ENCODE measurements around the gene SPATA46.
"Not testable (repeated sequence)": the region's sequence is repeated elsewhere in the genome, so short reads cannot be mapped to it uniquely, and the experiment has no call there.

The SPATA46 gene

GRCh38 chr1:162357681-162358266 is 18.9 kb downstream of the SPATA46 start:
- DNase-seq (ENCODE audit: low read depth) = peak; percentile 72

- DNase-seq (ENCODE audit: low read depth) = no peak
Measured at GRCh38 chr1:162353702-162354101, 23.0 kb downstream of the SPATA46 start.

GRCh38 chr1:162353078-162353477 is 23.6 kb downstream of the SPATA46 start:
- DNase-seq (ENCODE audit: low read depth) = no peak

GRCh38 chr1:162351874-162352273 is 24.8 kb downstream of the SPATA46 start:
- DNase-seq (ENCODE audit: low read depth) = not testable (repeated sequence)

- DNase-seq (ENCODE audit: low read depth) = no peak
Measured at GRCh38 chr1:162351246-162351842, 25.3 kb downstream of the SPATA46 start.

- DNase-seq (ENCODE audit: low read depth) = peak; percentile 85
Measured at GRCh38 chr1:162349635-162350330, 26.9 kb downstream of the SPATA46 start.

GRCh38 chr1:162347281-162347680 is 29.4 kb downstream of the SPATA46 start:
- no peak for DNase-seq (ENCODE audit: low read depth)

- no peak for DNase-seq (ENCODE audit: low read depth)
Measured at GRCh38 chr1:162343470-162343869, 33.2 kb downstream of the SPATA46 start.

- DNase-seq (ENCODE audit: low read depth) = no peak
Measured at GRCh38 chr1:162342452-162342983, 34.1 kb downstream of the SPATA46 start.

GRCh38 chr1:162336621-162337285 is 39.9 kb downstream of the SPATA46 start:
- no peak for DNase-seq (ENCODE audit: low read depth)

GRCh38 chr1:162335126-162335525 is 41.5 kb downstream of the SPATA46 start:
- no peak for DNase-seq (ENCODE audit: low read depth)

- DNase-seq (ENCODE audit: low read depth) = no peak
Measured at GRCh38 chr1:162333991-162334390, 42.7 kb downstream of the SPATA46 start.

GRCh38 chr1:162329826-162330225 is 46.8 kb downstream of the SPATA46 start:
- no peak for DNase-seq (ENCODE audit: low read depth)

- DNase-seq (ENCODE audit: low read depth) = no peak
Measured at GRCh38 chr1:162328512-162328911, 48.1 kb downstream of the SPATA46 start.

- no peak for DNase-seq (ENCODE audit: low read depth)
Measured at GRCh38 chr1:162327788-162328165, 48.9 kb downstream of the SPATA46 start.

- DNase-seq (ENCODE audit: low read depth) = peak; percentile 15
Measured at GRCh38 chr1:162327144-162327787, 49.4 kb downstream of the SPATA46 start.

GRCh38 chr1:162326559-162326958 is 50.1 kb downstream of the SPATA46 start:
- no peak for DNase-seq (ENCODE audit: low read depth)

- no peak for DNase-seq (ENCODE audit: low read depth)
Measured at GRCh38 chr1:162324396-162324795, 52.3 kb downstream of the SPATA46 start.

All from ELR (cell line).